Colonic mucosa (tissue), 4 donors: ENCODE results near the gene ALDH5A1. TPM values are rescaled to one million over a fixed set of nuclear protein-coding genes. Genes with fewer than 3 reads are reported as not detected.

Experiments used
- DNase-seq: peaks from one replicate; pipeline ENCODE4 v3.0.0-alpha.2; 2020
- H3K27ac ChIP-seq: fragments of 200-600 bp; one replicate; pipeline ENCODE4 v1.8.0; 2021
- H3K27me3 ChIP-seq: fragments of 200-600 bp; one replicate; pipeline ENCODE4 v1.8.0; 2021
- H3K36me3 ChIP-seq: fragments of 200-600 bp; one replicate; pipeline ENCODE4 v1.8.0; 2021
- H3K4me1 ChIP-seq: fragments of 200-600 bp; one replicate; pipeline ENCODE4 v1.8.0; 2021; ENCODE audit warnings: mild to moderate bottlenecking
- H3K4me3 ChIP-seq: fragments of 200-600 bp; one replicate; pipeline ENCODE4 v1.8.0; 2021
- H3K9ac ChIP-seq, 2 donors: one replicate each; pipeline ENCODE4 v1.7.0; 2013; ENCODE audit warnings: control low read depth in 2 of 2, low read depth in 2 of 2, low read length in 2 of 2
- H3K9me3 ChIP-seq: fragments of 200-600 bp; one replicate; pipeline ENCODE4 v1.8.0; 2021
- CTCF ChIP-seq: fragments of 200-600 bp; IDR thresholded peaks from one replicate; pipeline ENCODE4 v1.8.0; 2022; ENCODE audit warnings: antibody characterized with exemption, mild to moderate bottlenecking
- intact Hi-C: fragments of 100-400 bp; cut with DNase I; formaldehyde crosslinking; loops from one replicate; pipeline ENCODE4 v1.14.1; 2022
- total RNA-seq, 2 donors: library from RNA; stranded (reverse); fragmentation: NEBNext Ultra II Directional in 1 of 2; extraction: Animal tissue kit (Norgen Biotek cat#: 25700) in 1 of 2; gene quantifications; one replicate each; pipeline ENCODE4 v1.2.1, GENCODE V29; 2021
- donor health status: healthy.
- donor health status: DM: no; HTN: no; CAD: no.
- donor health status: DM: no; HTN: no; CAD: no.

ALDH5A1 gene
- total RNA-seq, 2 donors from 2014 or later = 12.2 to 16.4 TPM

- intact Hi-C loops = no loop called here
- H3K9me3 ChIP-seq = no peaks in the 10 kb centered on the region
- no peaks in the 10 kb centered on the region for H3K36me3 ChIP-seq
- no peaks in the 10 kb centered on the region for H3K27me3 ChIP-seq
- DNase-seq = no peak
- TF ChIP-seq CTCF = no peak
- no peak overlapping the region for H3K27ac ChIP-seq
- H3K4me1 ChIP-seq = no peaks in the 10 kb centered on the region
- no peak overlapping the region for H3K4me3 ChIP-seq
- H3K9ac ChIP-seq = no peak overlapping the region
Observed at GRCh38 chr6:24529985-24530384, 35.2 kb downstream of the ALDH5A1 start.

GRCh38 chr6:24534329-24534728, 39.6 kb downstream of the ALDH5A1 start:
- H3K9ac ChIP-seq = no peak overlapping the region
- intact Hi-C loops = no loop called here
- DNase-seq = no peak
- no peak overlapping the region for H3K4me3 ChIP-seq
- no peaks in the 10 kb centered on the region for H3K9me3 ChIP-seq
- no peak for TF ChIP-seq CTCF
- H3K36me3 ChIP-seq = no peaks in the 10 kb centered on the region
- H3K4me1 ChIP-seq = no peaks in the 10 kb centered on the region
- H3K27me3 ChIP-seq = no peaks in the 10 kb centered on the region
- no peak overlapping the region for H3K27ac ChIP-seq

GRCh38 chr6:24535210-24535609, 40.4 kb downstream of the ALDH5A1 start:
- H3K4me3 ChIP-seq = no peak overlapping the region
- H3K9me3 ChIP-seq = no peaks in the 10 kb centered on the region
- H3K27ac ChIP-seq = no peak overlapping the region
- no peaks in the 10 kb centered on the region for H3K36me3 ChIP-seq
- H3K9ac ChIP-seq = no peak overlapping the region
- intact Hi-C loops = no loop called here
- DNase-seq = no peak
- H3K4me1 ChIP-seq = no peaks in the 10 kb centered on the region
- TF ChIP-seq CTCF = no peak
- H3K27me3 ChIP-seq = no peaks in the 10 kb centered on the region

GRCh38 chr6:24536466-24536865, 41.7 kb downstream of the ALDH5A1 start:
- intact Hi-C loops = no loop called here
- no peak for DNase-seq
- no peak overlapping the region for H3K27ac ChIP-seq
- no peaks in the 10 kb centered on the region for H3K9me3 ChIP-seq
- H3K4me3 ChIP-seq = no peak overlapping the region
- TF ChIP-seq CTCF = no peak
- H3K4me1 ChIP-seq = no peaks in the 10 kb centered on the region
- H3K36me3 ChIP-seq = no peaks in the 10 kb centered on the region
- no peak overlapping the region for H3K9ac ChIP-seq
- H3K27me3 ChIP-seq = no peaks in the 10 kb centered on the region

- Histone ChIP-seq H3K9me3 (no peaks in the 10 kb centered on the region), H3K4me1 (no peaks in the 10 kb centered on the region), H3K27me3 (no peaks in the 10 kb centered on the region), H3K4me3 (no peak overlapping the region), H3K36me3 (no peaks in the 10 kb centered on the region), H3K9ac (no peak overlapping the region), H3K27ac (no peak overlapping the region)
- intact Hi-C loops = no loop called here
- TF ChIP-seq CTCF = no peak
- no peak for DNase-seq
Observed at GRCh38 chr6:24537082-24537699, 42.4 kb downstream of the ALDH5A1 start.
